Activated naive CD4-positive, alpha-beta T cell treated with anti-CD3 and anti-CD28 coated beads, Interleukin-2, amount 50 U/mL, for 24 hours (primary cell): ENCODE data around the gene GAPDH.
A peak's percentile ranks its signal among the peaks of the same experiment; 100 is the strongest.
"Not testable (repeated sequence)": the region's sequence is repeated elsewhere in the genome, so short reads cannot be mapped to it uniquely, and the experiment has no call there.

Experiments used
- H3K27ac Mint-ChIP-seq: one replicate; pipeline ENCODE4 v1.8.0; 2021; ENCODE audit warnings: mild to moderate bottlenecking, mixed read lengths
- H3K27me3 Mint-ChIP-seq: one replicate; pipeline ENCODE4 v1.8.0; 2021; ENCODE audit warnings: mixed read lengths
- H3K36me3 Mint-ChIP-seq: one replicate; pipeline ENCODE4 v1.8.0; 2021; ENCODE audit warnings: mixed read lengths
- H3K4me1 Mint-ChIP-seq: one replicate; pipeline ENCODE4 v1.8.0; 2021; ENCODE audit warnings: mixed read lengths
- H3K4me3 Mint-ChIP-seq: one replicate; pipeline ENCODE4 v1.8.0; 2021; ENCODE audit warnings: mild to moderate bottlenecking, mixed read lengths
- H3K9me3 Mint-ChIP-seq: one replicate; pipeline ENCODE4 v1.8.0; 2021; ENCODE audit warnings: mixed read lengths

The GAPDH gene

DNA sequence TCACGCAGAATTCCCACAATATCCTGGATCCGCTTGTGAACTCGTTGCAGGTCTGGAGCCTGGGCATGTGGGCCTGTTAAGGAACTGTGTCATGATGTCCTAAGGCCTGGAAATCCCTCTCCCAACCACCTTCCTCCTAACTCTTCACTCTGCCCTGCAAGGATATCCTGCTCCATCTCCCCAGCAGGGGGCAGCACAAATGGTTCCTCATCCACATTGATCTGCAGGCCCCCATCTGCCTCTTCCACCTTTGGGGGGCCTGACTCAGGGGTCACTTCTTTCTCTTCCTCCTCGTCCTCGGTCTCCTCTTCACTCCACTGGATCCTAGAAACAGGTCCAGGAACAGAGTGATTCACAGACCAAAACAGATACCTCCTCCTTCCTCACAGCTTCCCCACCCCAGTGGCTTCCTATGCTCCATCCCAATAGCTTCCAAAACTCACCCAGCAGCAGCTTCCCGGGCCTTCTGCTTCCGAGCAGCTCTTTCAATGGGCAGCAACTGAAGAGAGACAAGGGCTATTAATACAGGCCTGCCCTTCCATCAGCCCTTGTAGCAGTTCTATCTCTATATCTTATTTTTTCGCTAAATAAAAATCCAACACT lies 29.2 kb downstream of the GAPDH start:
- Mint-ChIP-seq H3K36me3 (peaks cover 30% of the 10 kb centered on the region), H3K27ac (peak overlapping the region; percentile 84), H3K9me3 (no peaks in the 10 kb centered on the region), H3K27me3 (no peaks in the 10 kb centered on the region), H3K4me3 (no peak overlapping the region), H3K4me1 (peaks cover 47% of the 10 kb centered on the region)

- H3K36me3 Mint-ChIP-seq, result peaks cover 38% of the 10 kb centered on the region
- H3K9me3 Mint-ChIP-seq, result no peaks in the 10 kb centered on the region
- H3K27me3 Mint-ChIP-seq, result no peaks in the 10 kb centered on the region
- H3K4me1 Mint-ChIP-seq, result peaks cover 65% of the 10 kb centered on the region
- H3K27ac Mint-ChIP-seq, result peak overlapping the region; percentile 90
- peak overlapping the region; percentile 100 for H3K4me3 Mint-ChIP-seq
Observed at GRCh38 chr12:6567112-6567670, 32.9 kb downstream of the GAPDH start.

DNA sequence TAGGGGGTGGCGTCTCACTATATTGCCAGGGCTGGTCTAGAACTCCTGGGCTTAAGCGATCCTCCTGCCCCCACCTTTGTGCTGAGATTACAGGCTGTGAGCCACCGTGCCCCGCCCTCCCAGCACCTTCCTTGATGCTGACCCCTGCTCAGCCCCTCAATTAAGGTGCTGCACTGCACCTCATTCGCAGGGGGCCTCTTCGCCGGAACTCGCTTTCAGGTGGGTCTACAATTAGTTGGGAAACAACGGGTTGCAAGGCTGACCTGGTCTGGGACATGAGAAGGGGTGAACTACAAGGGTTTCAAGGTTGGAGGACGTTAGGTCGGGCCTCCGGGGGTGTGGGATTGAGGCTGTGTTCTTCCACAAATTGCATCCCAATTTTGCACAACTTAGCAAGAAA lies 35.0 kb downstream of the GAPDH start:
- Mint-ChIP-seq H3K36me3 (peaks cover 34% of the 10 kb centered on the region), H3K4me1 (peaks cover 52% of the 10 kb centered on the region), H3K27ac (no peak overlapping the region)

DNA sequence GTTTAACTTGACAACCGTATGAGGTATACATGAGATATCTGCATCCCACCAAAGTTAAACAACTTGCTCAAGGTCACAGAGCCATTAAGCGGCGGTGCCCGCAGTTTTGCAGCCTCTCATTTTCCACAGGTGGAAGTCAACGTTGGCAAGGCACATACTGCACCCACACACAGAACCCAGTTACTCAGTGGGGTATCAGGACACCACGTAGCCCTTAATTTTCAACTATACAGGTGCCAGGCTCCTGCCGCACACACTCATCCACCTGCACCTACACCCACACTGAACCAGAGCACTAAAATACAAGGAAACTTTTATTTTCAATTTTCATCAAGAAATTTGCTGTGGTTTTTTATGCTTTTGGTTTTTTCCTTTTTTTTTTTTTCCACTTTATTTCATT lies 35.5 kb downstream of the GAPDH start:
- Mint-ChIP-seq H3K9me3 (no peaks in the 10 kb centered on the region), H3K27me3 (no peaks in the 10 kb centered on the region), H3K27ac (peak overlapping the region; percentile 43), H3K36me3 (peaks cover 37% of the 10 kb centered on the region), H3K4me1 (peaks cover 48% of the 10 kb centered on the region), H3K4me3 (peak overlapping the region; percentile 59)

More for the DNA sequence above, 35.0 kb downstream of the GAPDH start:
- H3K27me3 Mint-ChIP-seq, result no peaks in the 10 kb centered on the region
- H3K4me3 Mint-ChIP-seq, result peak overlapping the region; percentile 59
- no peaks in the 10 kb centered on the region for H3K9me3 Mint-ChIP-seq

DNA sequence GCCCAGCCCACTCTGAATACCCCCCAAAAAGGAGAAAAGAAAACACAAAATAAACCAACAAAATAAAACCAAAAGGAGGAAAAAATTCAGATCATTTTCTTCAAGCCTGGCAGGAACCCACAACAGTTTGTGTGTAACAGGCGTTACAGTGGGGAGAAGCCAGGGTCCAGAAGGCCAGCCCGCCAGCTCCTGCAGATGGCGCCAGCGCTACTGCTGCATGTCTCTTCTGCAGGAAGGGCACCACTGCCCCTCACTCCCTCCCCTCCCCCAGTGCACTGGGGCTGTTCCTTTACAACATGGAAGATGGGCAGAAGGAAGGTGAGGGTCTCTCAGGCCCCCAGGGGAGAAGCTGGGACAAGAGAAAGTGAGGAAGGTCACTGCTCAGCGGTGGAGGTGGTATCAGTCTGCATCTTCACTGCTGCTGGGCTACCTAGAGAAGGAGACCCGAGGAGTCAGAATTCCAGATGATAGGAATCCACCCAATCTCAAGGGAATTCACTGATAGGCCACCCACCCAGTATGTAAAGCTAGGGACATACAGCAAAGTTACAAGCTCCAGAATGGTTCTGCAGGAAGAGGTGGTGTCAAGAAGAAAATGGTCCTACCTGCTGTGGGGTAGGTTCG lies 36.1 kb downstream of the GAPDH start:
- Mint-ChIP-seq H3K4me1 (peaks cover 45% of the 10 kb centered on the region), H3K27ac (peak overlapping the region; percentile 43), H3K9me3 (no peaks in the 10 kb centered on the region), H3K4me3 (peak overlapping the region; percentile 59), H3K36me3 (peaks cover 37% of the 10 kb centered on the region), H3K27me3 (no peaks in the 10 kb centered on the region)

GRCh38 chr12:6573001-6573400 lies 38.7 kb downstream of the GAPDH start:
- peaks cover 27% of the 10 kb centered on the region for H3K4me1 Mint-ChIP-seq
- H3K36me3 Mint-ChIP-seq, result peaks cover 32% of the 10 kb centered on the region
- peak overlapping the region; percentile 41 for H3K27ac Mint-ChIP-seq
- no peaks in the 10 kb centered on the region for H3K9me3 Mint-ChIP-seq
- no peaks in the 10 kb centered on the region for H3K27me3 Mint-ChIP-seq
- no peak overlapping the region for H3K4me3 Mint-ChIP-seq

DNA sequence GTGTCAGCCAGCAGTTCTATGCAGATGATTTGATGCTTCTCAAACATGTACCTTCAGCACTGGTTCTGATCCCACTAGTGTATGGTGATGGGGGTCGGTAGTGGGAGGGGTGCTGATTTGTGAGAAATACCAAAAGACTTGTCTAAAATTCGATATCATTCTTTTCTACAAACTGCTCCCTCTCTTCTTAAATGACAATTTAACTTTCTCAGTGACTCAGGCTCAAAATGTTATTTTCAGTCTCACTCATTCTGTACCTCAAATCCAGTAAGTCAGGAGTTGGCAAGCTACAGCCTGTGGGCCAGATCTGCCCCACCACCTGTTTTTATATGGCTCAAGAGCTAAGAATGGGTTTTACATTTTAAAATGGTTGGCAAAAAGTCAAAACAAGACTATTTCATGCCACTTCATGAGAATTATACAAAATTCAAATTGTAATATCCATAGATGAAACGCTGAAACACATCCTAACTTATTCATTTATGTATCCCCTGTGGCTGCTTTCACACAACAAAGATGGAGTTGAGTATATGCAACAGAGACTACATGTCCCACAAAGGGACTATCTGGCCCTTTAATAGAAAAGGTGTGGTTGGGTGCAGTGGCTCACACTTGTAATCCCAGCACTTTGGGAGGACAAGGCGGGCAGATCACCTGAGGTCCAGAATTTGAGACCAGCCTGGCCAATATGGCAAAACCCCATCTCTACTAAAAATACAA lies 40.4 kb downstream of the GAPDH start:
- H3K27ac Mint-ChIP-seq, result peak overlapping the region; percentile 66
- peaks cover 33% of the 10 kb centered on the region for H3K36me3 Mint-ChIP-seq
- peaks cover 21% of the 10 kb centered on the region for H3K4me1 Mint-ChIP-seq
- H3K4me3 Mint-ChIP-seq, result no peak overlapping the region
- H3K27me3 Mint-ChIP-seq, result no peaks in the 10 kb centered on the region
- H3K9me3 Mint-ChIP-seq, result no peaks in the 10 kb centered on the region

DNA sequence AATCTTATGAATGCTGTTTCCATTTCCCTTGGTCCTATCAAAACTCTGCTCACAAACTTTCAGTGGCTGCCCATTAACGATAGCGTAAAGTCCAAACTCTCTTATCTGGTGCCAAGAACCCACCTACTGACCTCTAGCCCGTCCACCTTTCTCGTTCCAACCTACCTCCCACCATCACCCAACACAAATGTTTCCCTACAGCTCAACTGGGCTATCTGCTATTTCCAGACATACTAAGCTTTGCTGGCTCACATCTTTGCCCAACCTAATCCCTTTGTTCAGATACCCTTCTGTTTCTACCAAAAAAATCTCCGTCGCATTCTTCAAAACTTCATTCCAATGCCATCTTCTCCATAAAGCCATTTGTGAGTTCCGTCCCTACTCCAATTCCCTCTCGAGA lies 41.3 kb downstream of the GAPDH start:
- Mint-ChIP-seq H3K4me3 (no peak overlapping the region), H3K27me3 (no peaks in the 10 kb centered on the region), H3K4me1 (peaks cover 13% of the 10 kb centered on the region), H3K36me3 (peaks cover 31% of the 10 kb centered on the region), H3K9me3 (no peaks in the 10 kb centered on the region), H3K27ac (no peak overlapping the region)

GRCh38 chr12:6582196-6582595 lies 47.9 kb downstream of the GAPDH start:
- H3K27me3 Mint-ChIP-seq, result no peaks in the 10 kb centered on the region
- H3K27ac Mint-ChIP-seq, result peak overlapping the region; percentile 30
- H3K9me3 Mint-ChIP-seq, result no peaks in the 10 kb centered on the region
- H3K4me3 Mint-ChIP-seq, result no peak overlapping the region
- H3K4me1 Mint-ChIP-seq, result peaks cover 3% of the 10 kb centered on the region
- H3K36me3 Mint-ChIP-seq, result peaks cover 23% of the 10 kb centered on the region

- Mint-ChIP-seq H3K36me3 (peaks cover 22% of the 10 kb centered on the region), H3K27ac (peak overlapping the region; percentile 55), H3K27me3 (no peaks in the 10 kb centered on the region), H3K4me3 (no peak overlapping the region), H3K4me1 (peaks cover 3% of the 10 kb centered on the region), H3K9me3 (no peaks in the 10 kb centered on the region)
Observed at GRCh38 chr12:6582959-6583358, 48.6 kb downstream of the GAPDH start.

DNA sequence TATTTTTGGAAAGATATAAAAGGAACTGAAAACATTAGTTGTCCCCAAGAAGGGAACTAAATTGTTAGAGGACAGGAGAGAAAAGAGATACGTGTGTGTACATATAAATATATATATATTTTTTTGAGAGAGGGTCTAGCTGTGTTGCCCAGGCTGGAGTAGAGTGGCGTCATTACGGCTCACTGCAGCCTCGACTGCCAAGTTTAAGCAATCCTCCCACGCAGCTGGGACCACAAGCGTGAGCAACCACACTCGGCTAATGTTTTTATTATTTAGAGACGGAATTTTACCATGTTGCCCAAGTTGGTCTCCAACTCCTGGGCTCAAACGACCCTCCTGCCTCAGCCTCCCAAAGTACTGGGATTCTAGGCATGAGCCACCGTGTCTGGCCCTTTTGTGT lies 50.0 kb downstream of the GAPDH start:
- H3K36me3 Mint-ChIP-seq, result peaks cover 18% of the 10 kb centered on the region
- no peaks in the 10 kb centered on the region for H3K4me1 Mint-ChIP-seq
- no peaks in the 10 kb centered on the region for H3K9me3 Mint-ChIP-seq
- H3K4me3 Mint-ChIP-seq, result no peak overlapping the region
- H3K27me3 Mint-ChIP-seq, result no peaks in the 10 kb centered on the region
- H3K27ac Mint-ChIP-seq, result no peak overlapping the region

DNA sequence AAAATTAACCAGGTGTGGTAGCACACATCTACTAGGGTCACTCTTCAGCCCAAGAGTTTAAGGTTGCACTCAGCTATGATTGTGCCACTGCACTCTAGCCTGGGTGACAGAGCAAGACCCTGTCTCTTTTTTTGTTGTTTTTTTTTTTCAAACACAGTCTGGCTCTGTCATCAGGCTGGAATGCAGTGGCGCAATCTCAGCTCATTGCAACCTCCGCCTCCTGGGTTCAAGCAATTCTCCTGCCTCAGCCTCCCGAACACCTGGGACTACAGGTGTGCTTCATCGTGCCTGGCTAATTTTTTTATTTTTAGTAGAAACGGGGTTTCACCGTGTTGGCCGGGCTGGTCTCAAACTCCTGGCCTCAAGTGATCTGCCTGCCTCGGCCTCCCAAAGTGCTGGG lies 52.3 kb downstream of the GAPDH start:
- H3K36me3 Mint-ChIP-seq, result peaks cover 17% of the 10 kb centered on the region
- not testable (repeated sequence) for H3K27ac Mint-ChIP-seq

More for the DNA sequence above, 52.3 kb downstream of the GAPDH start:
- not testable (repeated sequence) for H3K4me3 Mint-ChIP-seq, H3K27me3 Mint-ChIP-seq, H3K9me3 Mint-ChIP-seq, H3K4me1 Mint-ChIP-seq
